ENCODE measurements around the gene USH1G. TPM values are rescaled to one million over a fixed set of nuclear protein-coding genes. Genes with fewer than 3 reads are reported as not detected.
A peak's percentile ranks its signal among the peaks of the same experiment; 100 is the strongest.
"Not testable (repeated sequence)": the region's sequence is repeated elsewhere in the genome, so short reads cannot be mapped to it uniquely, and the experiment has no call there.

Gene USH1G
- total RNA-seq, 1 experiment from 2014 or later, result 1.4 TPM

DNA sequence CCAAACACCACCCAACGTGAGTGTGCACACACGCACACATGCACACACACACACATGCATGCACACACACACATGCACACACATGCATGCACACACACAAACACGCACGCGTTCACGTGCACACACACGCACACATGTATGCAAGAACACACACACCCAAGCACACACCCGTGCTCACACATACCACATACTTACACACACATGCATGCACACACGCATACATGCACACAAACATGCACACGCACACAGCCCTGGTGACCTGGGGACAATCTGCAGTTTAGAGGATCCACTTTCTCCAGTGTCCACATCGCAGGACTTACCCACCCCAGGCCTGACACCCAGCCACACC lies 6.2 kb downstream of the USH1G start:
- in situ Hi-C loops (cut with HindIII; ENCODE audit: low sequenced_read_pairs), result no loop called here
- DNase-seq (ENCODE audit: low spot score), result no peak

DNA sequence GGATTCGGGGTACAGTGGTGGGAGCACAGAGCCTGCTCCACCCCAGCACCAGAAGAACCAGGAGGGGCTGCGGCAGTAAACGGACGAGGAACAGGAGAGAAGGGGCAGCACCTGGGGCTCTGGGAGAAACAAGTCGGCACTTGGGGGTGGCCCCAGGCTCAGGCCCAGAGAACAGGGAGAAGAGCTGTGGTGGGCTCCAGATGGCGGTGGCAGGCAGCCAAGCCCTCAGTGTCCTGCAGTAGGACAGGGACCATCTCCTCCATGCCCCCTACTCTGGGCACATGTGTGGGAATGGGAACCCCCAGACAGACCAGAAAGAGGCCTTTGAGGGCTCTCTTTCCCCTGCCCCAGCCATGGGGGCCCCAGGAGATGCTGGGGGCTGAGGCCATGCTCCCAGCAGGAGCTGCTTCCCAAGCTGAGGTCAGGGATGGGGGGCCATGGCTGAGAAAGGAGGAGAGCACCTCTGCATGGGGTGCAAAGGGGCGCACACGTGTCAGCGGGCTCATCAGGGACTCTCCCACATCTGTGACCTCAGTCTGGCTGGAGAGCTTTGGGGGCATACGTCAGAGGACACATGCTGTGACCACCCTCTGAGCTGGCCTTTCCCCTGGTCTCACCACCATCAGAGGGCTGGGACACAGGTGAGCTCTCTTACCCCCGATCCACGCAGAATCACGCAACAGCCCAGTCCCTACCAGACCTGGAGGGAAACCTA lies 6.8 kb downstream of the USH1G start:
- in situ Hi-C loops (cut with HindIII; ENCODE audit: low sequenced_read_pairs), result no loop called here
- no peak for DNase-seq (ENCODE audit: low spot score)

GRCh38 chr17:74911423-74911822 lies 11.6 kb downstream of the USH1G start:
- DNase-seq (ENCODE audit: low spot score); in situ Hi-C loops (cut with HindIII; ENCODE audit: low sequenced_read_pairs): not testable (repeated sequence)

- DNase-seq (ENCODE audit: low spot score); in situ Hi-C loops (cut with HindIII; ENCODE audit: low sequenced_read_pairs): not testable (repeated sequence)
Observed at GRCh38 chr17:74909097-74909496, 14.0 kb downstream of the USH1G start.

GRCh38 chr17:74907012-74907411 lies 16.0 kb downstream of the USH1G start:
- no peak for DNase-seq (ENCODE audit: low spot score)
- in situ Hi-C loops (cut with HindIII; ENCODE audit: low sequenced_read_pairs), result no loop called here

GRCh38 chr17:74906214-74906793 lies 16.8 kb downstream of the USH1G start:
- DNase-seq (ENCODE audit: low spot score); in situ Hi-C loops (cut with HindIII; ENCODE audit: low sequenced_read_pairs): not testable (repeated sequence)

DNA sequence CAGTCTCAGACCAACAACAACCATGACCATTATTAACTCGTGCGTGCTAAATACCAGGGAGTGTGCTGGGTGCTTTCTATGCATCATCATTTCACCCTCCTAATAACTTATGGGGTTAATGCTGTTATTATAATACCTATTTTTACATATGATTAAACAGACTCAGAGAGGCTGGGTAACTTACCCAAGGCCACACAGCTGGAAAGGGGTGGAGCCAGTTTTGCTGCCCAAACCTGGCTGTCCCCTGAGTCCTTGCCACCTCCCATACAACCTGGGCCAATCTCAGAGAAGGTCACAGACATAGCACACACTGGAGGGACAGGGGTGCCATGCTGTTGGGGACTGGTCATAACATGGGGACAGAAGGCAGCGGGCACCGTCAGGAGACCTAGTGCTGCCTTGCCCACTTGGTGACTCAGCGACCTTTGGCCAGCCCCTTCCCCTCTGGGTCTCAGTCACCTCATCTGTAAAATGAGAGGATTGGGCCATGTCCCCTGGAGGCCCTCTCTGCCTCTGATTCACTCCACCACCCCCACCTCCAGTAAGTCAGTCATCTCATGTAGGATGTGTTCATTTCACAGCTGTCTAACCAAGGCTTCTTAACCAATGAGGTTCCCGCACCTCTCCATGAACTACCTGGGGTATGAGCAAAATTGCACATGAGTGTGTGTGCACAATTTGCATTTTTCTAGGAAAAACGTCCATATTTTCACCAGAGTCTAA lies 18.2 kb downstream of the USH1G start:
- in situ Hi-C loops (cut with HindIII; ENCODE audit: low sequenced_read_pairs), result no loop called here

GRCh38 chr17:74903671-74904070 lies 19.4 kb downstream of the USH1G start:
- no peak for DNase-seq (ENCODE audit: low spot score)
- in situ Hi-C loops (cut with HindIII; ENCODE audit: low sequenced_read_pairs), result no loop called here

More for the DNA sequence above, 18.2 kb downstream of the USH1G start:
- no peak for DNase-seq (ENCODE audit: low spot score)

- DNase-seq (ENCODE audit: low spot score), result no peak
- in situ Hi-C loops (cut with HindIII; ENCODE audit: low sequenced_read_pairs), result no loop called here
Observed at GRCh38 chr17:74903034-74903433, 20.0 kb downstream of the USH1G start.

- in situ Hi-C loops (cut with HindIII; ENCODE audit: low sequenced_read_pairs), result no loop called here
- no peak for DNase-seq (ENCODE audit: low spot score)
Observed at GRCh38 chr17:74901353-74902135, 21.5 kb downstream of the USH1G start.

DNA sequence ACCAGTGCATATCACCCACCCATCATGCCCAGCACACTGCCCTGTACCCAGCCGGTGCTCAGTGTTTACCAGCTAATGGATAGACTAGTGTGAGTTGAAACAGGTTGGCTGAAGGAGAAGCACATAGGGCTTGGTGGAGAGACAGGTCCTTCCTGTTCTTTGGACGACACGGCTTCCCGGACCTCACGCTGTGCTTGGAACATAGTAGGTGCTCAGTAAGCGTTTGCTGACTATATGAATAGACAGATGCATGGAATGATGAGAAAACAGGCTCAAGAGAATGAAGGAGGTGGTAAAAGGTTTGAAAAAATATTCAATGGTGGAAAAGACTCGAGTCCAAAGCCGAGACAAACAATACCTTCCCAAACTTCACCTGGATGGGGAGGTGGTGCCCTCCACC lies 22.8 kb downstream of the USH1G start:
- in situ Hi-C loops (cut with HindIII; ENCODE audit: low sequenced_read_pairs), result no loop called here
- no peak for DNase-seq (ENCODE audit: low spot score)

- in situ Hi-C loops (cut with HindIII; ENCODE audit: low sequenced_read_pairs), result no loop called here
Observed at GRCh38 chr17:74898376-74898946, 24.6 kb downstream of the USH1G start.

GRCh38 chr17:74893936-74894671 lies 29.0 kb downstream of the USH1G start:
- no peak for DNase-seq (ENCODE audit: low spot score)
- in situ Hi-C loops (cut with HindIII; ENCODE audit: low sequenced_read_pairs), result no loop called here

More at GRCh38 chr17:74898376-74898946, 24.6 kb downstream of the USH1G start:
- no peak for DNase-seq (ENCODE audit: low spot score)

- in situ Hi-C loops (cut with HindIII; ENCODE audit: low sequenced_read_pairs), result no loop called here
Observed at GRCh38 chr17:74892974-74893911, 29.8 kb downstream of the USH1G start, which contains the start of gene FADS6. Gene FADS6 (minus strand): TSS chr17:74893633. CDS start chr17:74893595, 38 bp downstream.

DNA sequence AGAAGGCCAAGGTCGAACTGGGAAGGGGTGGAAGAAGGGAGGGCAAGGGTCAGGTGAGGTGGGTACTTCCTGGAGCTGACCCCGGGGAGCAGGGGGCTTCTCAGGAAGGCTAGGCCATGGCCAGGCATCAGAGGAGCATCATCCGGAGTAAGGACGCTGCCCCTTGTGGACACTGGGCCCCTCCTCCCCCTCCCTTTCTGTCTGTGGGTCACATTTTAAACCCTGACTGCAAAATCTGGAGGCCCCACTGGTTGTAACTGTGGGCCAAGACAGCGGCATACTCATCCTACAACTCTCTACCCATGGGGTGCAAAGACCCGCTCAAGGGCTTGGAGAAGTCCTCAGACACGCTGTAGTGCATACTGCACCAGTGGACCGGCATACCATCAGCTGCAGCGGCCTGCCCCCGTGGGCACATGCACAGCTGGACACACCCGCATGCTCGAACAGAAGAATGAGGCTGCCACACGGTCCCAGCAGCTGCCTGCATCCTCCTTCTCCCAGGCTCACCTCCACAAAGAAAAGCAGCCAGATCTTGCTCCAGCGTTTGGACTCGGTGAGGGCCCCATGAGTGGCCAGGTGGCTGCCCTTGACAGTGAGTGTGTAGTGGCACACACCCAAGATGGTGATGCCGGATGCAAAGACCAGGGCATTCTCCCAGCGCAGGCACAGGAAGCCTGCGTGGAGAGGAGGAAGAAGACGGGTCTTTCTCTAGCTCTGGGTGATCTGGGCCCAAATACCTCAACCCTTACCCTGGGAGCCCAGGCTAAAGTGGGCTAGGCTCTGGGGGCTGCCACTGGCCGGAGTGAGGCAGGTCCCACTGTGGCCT lies 30.8 kb downstream of the USH1G start:
- in situ Hi-C loops (cut with HindIII; ENCODE audit: low sequenced_read_pairs), result no loop called here
- DNase-seq (ENCODE audit: low spot score), result peak; percentile 84

More at GRCh38 chr17:74892974-74893911, 29.8 kb downstream of the USH1G start, which contains the start of gene FADS6:
- DNase-seq (ENCODE audit: low spot score), result peak; percentile 50

- in situ Hi-C loops (cut with HindIII; ENCODE audit: low sequenced_read_pairs), result no loop called here
Observed at GRCh38 chr17:74890554-74890953, 32.5 kb downstream of the USH1G start.

GRCh38 chr17:74888469-74888868 lies 34.6 kb downstream of the USH1G start:
- DNase-seq (ENCODE audit: low spot score), result no peak
- in situ Hi-C loops (cut with HindIII; ENCODE audit: low sequenced_read_pairs), result no loop called here

More at GRCh38 chr17:74890554-74890953, 32.5 kb downstream of the USH1G start:
- DNase-seq (ENCODE audit: low spot score), result no peak
